ENCODE data around the gene CHCHD10.

CHCHD10 gene

GRCh38 chr22:23767673-23768548 lies at the start of gene CHCHD10:
Gene CHCHD10, minus strand, starts transcription at chr22:23767972. Its CDS starts 98 bp downstream, at chr22:23767874.
- peak; percentile 85 for DNase-seq (ENCODE audit: low spot score)

- DNase-seq (ENCODE audit: low spot score) = no peak
Measured at GRCh38 chr22:23817146-23817545, 49.4 kb upstream of the CHCHD10 start.

DNA sequence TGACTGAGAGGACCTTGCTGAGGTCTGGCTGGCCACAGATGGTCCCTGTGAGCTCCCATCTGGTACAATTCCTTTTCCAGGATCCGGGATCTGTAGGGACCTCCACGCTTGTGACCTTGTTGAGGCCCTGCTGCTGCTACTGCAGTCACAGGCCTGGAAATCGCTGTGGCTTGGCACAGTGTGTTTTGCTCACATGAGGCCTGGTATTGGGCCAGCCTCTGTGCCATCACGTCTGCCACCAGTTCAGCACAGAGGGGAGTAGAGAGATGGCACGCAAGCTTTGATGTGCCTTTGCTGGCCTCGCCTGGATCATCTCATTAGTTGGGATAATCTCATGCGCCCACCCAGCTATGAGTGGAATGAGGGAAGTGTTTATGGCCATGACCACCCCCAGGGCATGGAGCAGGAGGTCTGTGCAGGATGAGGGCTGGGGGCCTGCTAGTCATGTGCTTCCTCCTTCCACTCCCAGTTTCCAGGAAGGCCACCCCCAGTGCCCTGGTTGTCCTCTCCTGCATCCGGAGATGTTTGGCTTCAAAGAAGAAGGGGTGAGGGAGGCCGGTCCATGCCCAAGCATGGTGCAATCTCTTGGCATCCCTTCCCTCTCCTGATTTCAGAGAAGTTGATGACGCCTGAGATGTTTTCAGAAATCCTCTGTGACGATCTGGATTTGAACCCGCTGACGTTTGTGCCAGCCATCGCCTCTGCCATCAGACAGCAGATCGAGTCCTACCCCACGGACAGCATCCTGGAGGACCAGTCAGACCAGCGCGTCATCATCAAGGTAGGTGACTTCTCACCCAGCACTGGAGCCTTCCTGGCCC lies 48.6 kb upstream of the CHCHD10 start:
- peak; percentile 19 for DNase-seq (ENCODE audit: low spot score)

- peak; percentile 17 for DNase-seq (ENCODE audit: low spot score)
Measured at GRCh38 chr22:23815541-23816155, 47.9 kb upstream of the CHCHD10 start.

- no peak for DNase-seq (ENCODE audit: low spot score)
Measured at GRCh38 chr22:23812378-23812777, 44.6 kb upstream of the CHCHD10 start.

DNA sequence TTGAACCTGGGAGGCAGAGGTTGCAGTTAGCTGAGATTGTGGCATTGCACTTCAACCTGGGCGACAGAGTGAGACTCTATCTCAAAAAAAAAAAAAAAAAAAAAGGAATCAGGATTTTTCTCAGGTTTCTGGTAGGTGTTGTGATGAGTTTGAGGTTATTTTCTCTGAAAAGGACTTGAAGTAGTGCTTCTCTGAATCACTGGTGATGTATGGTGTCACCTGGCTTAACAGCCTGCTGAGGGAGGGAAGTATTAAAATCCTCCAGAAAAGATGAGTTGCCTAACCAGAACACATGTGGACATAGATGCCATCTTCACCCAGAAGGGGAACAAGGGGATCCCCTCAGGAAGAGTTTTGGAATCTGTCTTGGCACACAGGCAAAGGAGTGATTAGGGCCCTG lies 39.1 kb upstream of the CHCHD10 start:
- no peak for DNase-seq (ENCODE audit: low spot score)

DNA sequence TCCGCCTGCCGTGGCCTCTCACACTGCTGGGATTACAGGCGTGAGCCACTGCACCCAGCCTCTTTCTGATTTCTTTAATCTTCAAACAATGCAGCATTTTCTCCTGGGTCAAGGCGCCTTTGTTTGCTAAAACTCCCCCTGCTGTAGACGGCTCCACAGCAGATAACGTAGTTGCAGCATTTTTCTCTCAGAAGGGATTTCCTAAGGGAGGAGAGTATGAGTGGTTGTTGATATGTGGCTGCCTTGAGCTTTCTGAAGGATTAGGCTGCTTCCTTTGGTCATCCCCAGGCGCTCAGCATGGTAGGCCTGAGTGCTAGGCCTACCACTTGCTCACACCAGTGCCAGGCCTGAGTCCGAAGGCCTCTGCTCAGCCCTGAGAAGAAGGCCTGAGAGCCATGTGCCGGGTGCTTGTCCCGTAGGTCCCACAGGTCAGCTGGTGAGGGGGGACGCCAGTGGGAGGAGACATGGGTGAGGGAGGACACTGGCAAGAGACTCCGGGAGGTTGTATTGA lies 37.1 kb upstream of the CHCHD10 start:
- no peak for DNase-seq (ENCODE audit: low spot score)

GRCh38 chr22:23803001-23803819 lies 35.4 kb upstream of the CHCHD10 start:
- no peak for DNase-seq (ENCODE audit: low spot score)

- no peak for DNase-seq (ENCODE audit: low spot score)
Measured at GRCh38 chr22:23801886-23802377, 34.2 kb upstream of the CHCHD10 start.

GRCh38 chr22:23801238-23801821 lies 33.6 kb upstream of the CHCHD10 start:
- DNase-seq (ENCODE audit: low spot score) = no peak

- no peak for DNase-seq (ENCODE audit: low spot score)
Measured at GRCh38 chr22:23800297-23801237, 32.8 kb upstream of the CHCHD10 start.

GRCh38 chr22:23796461-23796860 lies 28.7 kb upstream of the CHCHD10 start:
- peak; percentile 26 for DNase-seq (ENCODE audit: low spot score)

- DNase-seq (ENCODE audit: low spot score) = no peak
Measured at GRCh38 chr22:23793326-23793725, 25.6 kb upstream of the CHCHD10 start.

DNA sequence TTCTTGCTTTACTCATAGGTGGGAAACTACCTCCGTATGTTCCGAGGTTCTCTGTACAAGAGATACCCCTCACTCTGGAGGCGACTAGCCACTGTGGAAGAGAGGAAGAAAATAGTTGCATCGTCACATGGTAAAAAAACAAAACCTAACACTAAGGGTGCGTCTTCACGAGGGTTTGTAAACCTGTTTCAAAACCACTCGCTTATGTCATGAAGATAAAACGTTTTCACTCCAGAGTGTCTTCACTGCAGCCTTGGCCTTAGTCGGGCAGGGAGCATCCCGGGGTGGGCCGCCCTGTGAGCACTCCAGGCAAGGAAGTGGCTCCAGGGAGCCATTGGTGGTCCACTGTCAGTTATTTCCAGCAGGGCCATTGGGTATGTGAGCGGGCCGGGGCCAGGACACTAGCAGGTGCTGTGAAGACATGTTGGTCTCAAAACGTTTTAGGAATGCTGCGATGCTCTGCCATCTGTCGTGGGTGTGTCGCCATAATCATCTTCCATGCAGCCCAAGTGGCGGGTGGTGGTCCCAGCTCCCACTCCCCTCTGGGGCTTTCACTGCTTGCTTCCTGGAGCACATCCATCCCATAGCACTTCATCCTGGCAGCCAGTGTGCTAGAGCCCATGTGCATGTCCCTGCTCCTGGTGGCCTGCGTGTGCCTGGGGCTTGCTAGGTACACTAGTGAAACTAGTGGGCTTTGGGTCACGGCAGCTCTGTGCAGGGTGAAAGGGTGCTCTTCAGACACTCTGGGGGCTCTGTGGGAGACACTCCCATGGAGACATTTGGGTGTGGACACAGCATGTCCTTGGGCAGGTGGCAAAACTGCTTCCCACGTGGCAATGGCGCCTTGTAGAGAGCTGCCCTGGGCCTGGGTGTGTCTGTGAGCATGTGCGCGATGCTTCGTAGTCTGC lies 24.2 kb upstream of the CHCHD10 start:
- DNase-seq (ENCODE audit: low spot score) = no peak

DNA sequence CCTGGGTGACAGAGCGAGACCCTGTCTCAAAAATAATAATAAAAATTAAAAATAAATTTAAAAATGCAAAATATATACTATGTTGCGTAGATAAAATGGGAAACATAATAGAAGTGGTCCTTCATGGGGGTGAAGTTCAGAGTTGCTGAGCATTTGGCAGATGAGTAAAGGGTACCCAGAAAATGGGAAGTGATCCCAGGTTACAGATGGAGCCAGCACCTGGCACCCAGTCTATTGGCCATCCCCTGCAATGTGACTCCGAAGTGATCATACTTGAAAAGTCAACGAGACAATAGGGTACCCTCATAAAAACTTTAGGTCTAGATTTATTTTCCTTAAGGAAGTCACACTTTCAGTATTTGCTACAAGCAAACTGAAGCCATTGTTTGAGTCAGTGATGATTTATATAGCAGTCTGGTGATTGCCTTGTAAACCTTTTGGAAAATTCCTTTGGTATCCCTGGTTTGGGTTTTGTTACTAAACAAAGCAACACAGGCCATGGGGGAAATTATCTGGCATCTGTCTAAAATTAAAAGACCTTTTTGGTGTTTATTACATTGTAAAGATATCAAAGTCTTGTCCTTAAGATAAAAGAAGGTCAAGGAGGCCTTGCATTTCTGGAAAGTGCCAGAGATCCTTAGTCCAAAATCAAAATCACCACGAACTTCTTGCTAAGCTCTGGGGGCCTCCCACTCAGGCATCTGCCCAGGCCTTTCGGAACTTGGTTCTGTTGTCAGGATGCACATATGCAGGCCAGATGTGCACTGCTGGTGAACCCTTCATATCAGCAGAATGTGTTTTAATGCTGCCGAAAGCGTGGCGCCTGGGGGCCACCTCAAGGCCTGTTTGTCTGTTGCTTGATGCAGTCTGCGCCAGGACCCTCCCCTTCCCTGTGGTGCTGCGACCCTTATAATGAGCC lies 23.3 kb upstream of the CHCHD10 start:
- DNase-seq (ENCODE audit: low spot score) = peak; percentile 71

GRCh38 chr22:23789638-23790037 lies 21.9 kb upstream of the CHCHD10 start:
- DNase-seq (ENCODE audit: low spot score) = no peak

- no peak for DNase-seq (ENCODE audit: low spot score)
Measured at GRCh38 chr22:23789121-23789520, 21.3 kb upstream of the CHCHD10 start.

GRCh38 chr22:23787910-23788309 lies 20.1 kb upstream of the CHCHD10 start:
- DNase-seq (ENCODE audit: low spot score) = no peak

Measured in AG08395 (cell line).